ENCODE results near the gene CDK5RAP1. TPM values are rescaled to one million over a fixed set of nuclear protein-coding genes. Genes with fewer than 3 reads are reported as not detected.

Gene CDK5RAP1
- total and polyA plus RNA-seq, 2 donors (not counting 3 experiments of a cell fraction or from before 2014, with no cell fraction given): 30.8 to 36.5 TPM

- H3K4me1 ChIP-seq (ENCODE audit: control insufficient read depth, extremely low read depth, insufficient read depth, low read length): no peaks in the 10 kb centered on the region
- no peak overlapping the region for H3K9ac ChIP-seq (replicated peaks; ENCODE audit: extremely low read depth, insufficient read depth, low read length)
- H4K20me1 ChIP-seq (replicated peaks; ENCODE audit: control insufficient read depth, extremely low read depth, insufficient read depth, low read length): no peaks in the 10 kb centered on the region
- intact Hi-C loops (cut with micrococcal nuclease): no loop called here
- no peaks in the 10 kb centered on the region for H3K9me3 ChIP-seq (replicated peaks; ENCODE audit: control insufficient read depth, insufficient read depth, low read length)
- H3K4me3 ChIP-seq (replicated peaks in 1 of 3; ENCODE audit: insufficient read depth in 1 of 3, low read depth in 1 of 3, low read length in 3 of 3): no peak overlapping the region
- H2AFZ ChIP-seq (ENCODE audit: low read depth, low read length): no peak overlapping the region
- BruUV-seq (replicated peaks): no TSS peak
- DNase-seq (ENCODE audit: low read depth, low spot score) (no peak), FAIRE-seq (no peak)
- dilution Hi-C loops (cut with MboI; ENCODE audit: extremely low pct_ligation_motif_present, low sequenced_read_pairs): no loop called here
- H3K36me3 ChIP-seq (ENCODE audit: control insufficient read depth in 2 of 2, extremely low read depth in 1 of 2, insufficient read depth in 2 of 2, low read length in 2 of 2): peaks cover 4 to 13% of the 10 kb centered on the region in 2 experiments
- no peak overlapping the region for H3K27ac ChIP-seq (ENCODE audit: insufficient read depth, low read depth, low read length)
- H3K9me1 ChIP-seq (replicated peaks; ENCODE audit: control insufficient read depth, extremely low read depth, insufficient read depth, low read length): no peaks in the 10 kb centered on the region
- H3K27me3 ChIP-seq (ENCODE audit: control insufficient read depth in 2 of 2, insufficient read depth in 2 of 2, low read length in 2 of 2): no peaks in the 10 kb centered on the region
- CTCF ChIA-PET: no interaction called here
- TF ChIP-seq POLR2AphosphoS5 (IDR thresholded peaks at IDR 0.05; ENCODE audit: insufficient read depth, low read depth, low read length): no peak
- no peak for TF ChIP-seq CTCF (IDR thresholded peaks at IDR 0.05; ENCODE audit: extremely low read depth in 1 of 2, insufficient read depth in 1 of 2, low read depth in 1 of 2, low read length in 2 of 2)
- TF ChIP-seq MYC (IDR thresholded peaks at IDR 0.05; ENCODE audit: low read depth, low read length): no peak
- no peak for TF ChIP-seq FOS (IDR thresholded peaks at IDR 0.05; ENCODE audit: borderline replicate concordance, insufficient read depth, low read length)
- H3K4me2 ChIP-seq (ENCODE audit: insufficient read depth, low read length): no peak overlapping the region
- H3K79me2 ChIP-seq (ENCODE audit: control insufficient read depth, insufficient read depth, low read length): no peaks in the 10 kb centered on the region
- POLR2A ChIA-PET: no interaction called here
Measured at GRCh38 chr20:33370291-33370690, 31.0 kb downstream of the CDK5RAP1 start.

GRCh38 chr20:33362898-33363297, 38.4 kb downstream of the CDK5RAP1 start:
- Histone ChIP-seq H3K79me2 (ENCODE audit: control insufficient read depth, insufficient read depth, low read length) (no peaks in the 10 kb centered on the region), H3K27ac (ENCODE audit: insufficient read depth, low read depth, low read length) (no peak overlapping the region), H3K4me2 (ENCODE audit: insufficient read depth, low read length) (no peak overlapping the region), H3K36me3 (ENCODE audit: control insufficient read depth in 2 of 2, extremely low read depth in 1 of 2, insufficient read depth in 2 of 2, low read length in 2 of 2) (peaks cover 10 to 13% of the 10 kb centered on the region in 2 experiments), H3K4me3 (replicated peaks in 1 of 3; ENCODE audit: insufficient read depth in 1 of 3, low read depth in 1 of 3, low read length in 3 of 3) (no peak overlapping the region), H3K27me3 (ENCODE audit: control insufficient read depth in 2 of 2, insufficient read depth in 2 of 2, low read length in 2 of 2) (no peaks in the 10 kb centered on the region), H3K4me1 (ENCODE audit: control insufficient read depth, extremely low read depth, insufficient read depth, low read length) (no peaks in the 10 kb centered on the region), H3K9me3 (replicated peaks; ENCODE audit: control insufficient read depth, insufficient read depth, low read length) (no peaks in the 10 kb centered on the region), H2AFZ (ENCODE audit: low read depth, low read length) (no peak overlapping the region), H4K20me1 (replicated peaks; ENCODE audit: control insufficient read depth, extremely low read depth, insufficient read depth, low read length) (no peaks in the 10 kb centered on the region), H3K9me1 (replicated peaks; ENCODE audit: control insufficient read depth, extremely low read depth, insufficient read depth, low read length) (no peaks in the 10 kb centered on the region), H3K9ac (replicated peaks; ENCODE audit: extremely low read depth, insufficient read depth, low read length) (no peak overlapping the region)
- FAIRE-seq (peak; percentile 54), DNase-seq (ENCODE audit: low read depth, low spot score) (no peak)
- BruUV-seq (replicated peaks): no TSS peak
- CTCF ChIA-PET: no interaction called here
- TF ChIP-seq POLR2AphosphoS5 (IDR thresholded peaks at IDR 0.05; ENCODE audit: insufficient read depth, low read depth, low read length) (no peak), GATA2 (IDR thresholded peaks at IDR 0.05; ENCODE audit: insufficient read depth, insufficient read length, low read depth, low read length) (peak; percentile 12)
- intact Hi-C loops (cut with micrococcal nuclease) (no loop called here), dilution Hi-C loops (cut with MboI; ENCODE audit: extremely low pct_ligation_motif_present, low sequenced_read_pairs) (no loop called here)
- POLR2A ChIA-PET: no interaction called here

Data from endothelial cell of umbilical vein (primary cell).